ENCODE results near the gene ATP12A.

Gene ATP12A

GRCh38 chr13:24740014-24740890 lies 60.0 kb downstream of the ATP12A start:
- TF ChIP-seq, protein P1, sequence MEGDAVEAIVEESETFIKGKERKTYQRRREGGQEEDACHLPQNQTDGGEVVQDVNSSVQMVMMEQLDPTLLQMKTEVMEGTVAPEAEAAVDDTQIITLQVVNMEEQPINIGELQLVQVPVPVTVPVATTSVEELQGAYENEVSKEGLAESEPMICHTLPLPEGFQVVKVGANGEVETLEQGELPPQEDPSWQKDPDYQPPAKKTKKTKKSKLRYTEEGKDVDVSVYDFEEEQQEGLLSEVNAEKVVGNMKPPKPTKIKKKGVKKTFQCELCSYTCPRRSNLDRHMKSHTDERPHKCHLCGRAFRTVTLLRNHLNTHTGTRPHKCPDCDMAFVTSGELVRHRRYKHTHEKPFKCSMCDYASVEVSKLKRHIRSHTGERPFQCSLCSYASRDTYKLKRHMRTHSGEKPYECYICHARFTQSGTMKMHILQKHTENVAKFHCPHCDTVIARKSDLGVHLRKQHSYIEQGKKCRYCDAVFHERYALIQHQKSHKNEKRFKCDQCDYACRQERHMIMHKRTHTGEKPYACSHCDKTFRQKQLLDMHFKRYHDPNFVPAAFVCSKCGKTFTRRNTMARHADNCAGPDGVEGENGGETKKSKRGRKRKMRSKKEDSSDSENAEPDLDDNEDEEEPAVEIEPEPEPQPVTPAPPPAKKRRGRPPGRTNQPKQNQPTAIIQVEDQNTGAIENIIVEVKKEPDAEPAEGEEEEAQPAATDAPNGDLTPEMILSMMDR (IDR thresholded peaks at IDR 0.05; ENCODE audit: borderline replicate concordance, control extremely low read depth, extremely low read depth, insufficient read depth, missing control alignments), result no peak
- no peak for DNase-seq (ENCODE audit: low spot score)
- in situ Hi-C loops (cut with MboI; ENCODE audit: low sequenced_read_pairs, unreplicated experiment), result loop anchor here (25.0 kb wide), 1 partner anchor 247 kb away; no protein-coding TSS in a partner anchor

DNA sequence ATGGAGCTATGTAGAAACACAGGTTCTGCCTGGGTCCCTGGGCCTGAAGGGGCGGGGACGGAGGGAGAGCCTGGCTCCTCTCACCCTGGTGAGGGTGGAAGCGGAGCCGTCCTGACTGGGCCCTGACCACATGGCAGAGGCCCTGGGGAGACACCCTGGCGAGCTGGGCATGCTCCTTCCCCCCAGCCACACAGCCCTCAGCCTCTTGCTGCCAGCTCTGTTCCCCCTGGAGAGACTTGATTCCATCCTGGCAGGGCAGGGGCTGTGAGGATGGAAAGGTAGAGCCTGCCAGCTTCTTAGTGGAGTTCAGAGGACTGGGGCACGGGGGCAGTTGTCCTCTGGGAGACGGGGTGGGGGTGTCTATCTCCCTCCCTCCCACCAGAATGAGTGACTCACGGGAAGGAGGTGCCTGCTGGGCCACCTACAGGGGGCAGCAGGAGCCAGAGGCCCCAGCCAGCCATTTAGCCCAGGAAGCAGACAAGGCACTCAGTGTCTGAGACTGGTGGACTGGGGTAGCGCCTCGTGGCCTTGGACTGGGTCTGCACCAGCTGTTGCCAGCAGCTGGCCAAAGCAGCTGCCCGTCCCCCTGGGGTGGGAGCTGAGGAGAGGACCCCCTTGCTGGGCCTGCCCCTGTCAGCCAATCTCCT lies 60.9 kb downstream of the ATP12A start:
- TF ChIP-seq, protein P1 (IDR thresholded peaks at IDR 0.05; ENCODE audit: borderline replicate concordance, control extremely low read depth, extremely low read depth, insufficient read depth, missing control alignments), result no peak
- peak; percentile 71 for DNase-seq (ENCODE audit: low spot score)
- in situ Hi-C loops (cut with MboI; ENCODE audit: low sequenced_read_pairs, unreplicated experiment), result loop anchor here (25.0 kb wide), 1 partner anchor 246 kb away; no protein-coding TSS in a partner anchor

- in situ Hi-C loops (cut with MboI; ENCODE audit: low sequenced_read_pairs, unreplicated experiment), result loop anchor here (25.0 kb wide), 1 partner anchor 246 kb away; no protein-coding TSS in a partner anchor
- TF ChIP-seq, protein P1 (IDR thresholded peaks at IDR 0.05; ENCODE audit: borderline replicate concordance, control extremely low read depth, extremely low read depth, insufficient read depth, missing control alignments), result no peak
- no peak for DNase-seq (ENCODE audit: low spot score)
Observed at GRCh38 chr13:24741791-24742190, 61.6 kb downstream of the ATP12A start.

DNA sequence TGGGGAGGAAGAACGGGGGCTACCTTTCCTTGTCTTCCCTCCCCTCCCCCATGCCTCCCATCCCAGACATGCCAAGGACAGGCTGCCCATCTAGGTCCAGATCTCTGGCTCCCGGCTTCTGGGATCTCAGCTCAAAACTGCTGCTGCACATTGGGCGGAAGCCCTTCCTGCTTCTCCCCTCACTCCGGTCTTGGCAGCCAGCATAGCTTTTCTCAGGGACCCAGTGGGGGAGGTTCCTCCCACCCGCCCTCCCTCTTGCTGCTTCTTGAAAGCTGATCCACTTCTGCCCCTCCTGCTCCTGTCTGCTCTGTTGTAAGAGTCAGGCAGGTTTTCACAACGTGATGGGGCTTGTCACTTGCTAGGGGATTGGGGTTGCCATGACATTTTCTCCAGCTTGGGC lies 62.1 kb downstream of the ATP12A start:
- in situ Hi-C loops (cut with MboI; ENCODE audit: low sequenced_read_pairs, unreplicated experiment), result loop anchor here (25.0 kb wide), 1 partner anchor 245 kb away; no protein-coding TSS in a partner anchor
- TF ChIP-seq, protein P1 (IDR thresholded peaks at IDR 0.05; ENCODE audit: borderline replicate concordance, control extremely low read depth, extremely low read depth, insufficient read depth, missing control alignments), result no peak
- DNase-seq (ENCODE audit: low spot score), result no peak

DNA sequence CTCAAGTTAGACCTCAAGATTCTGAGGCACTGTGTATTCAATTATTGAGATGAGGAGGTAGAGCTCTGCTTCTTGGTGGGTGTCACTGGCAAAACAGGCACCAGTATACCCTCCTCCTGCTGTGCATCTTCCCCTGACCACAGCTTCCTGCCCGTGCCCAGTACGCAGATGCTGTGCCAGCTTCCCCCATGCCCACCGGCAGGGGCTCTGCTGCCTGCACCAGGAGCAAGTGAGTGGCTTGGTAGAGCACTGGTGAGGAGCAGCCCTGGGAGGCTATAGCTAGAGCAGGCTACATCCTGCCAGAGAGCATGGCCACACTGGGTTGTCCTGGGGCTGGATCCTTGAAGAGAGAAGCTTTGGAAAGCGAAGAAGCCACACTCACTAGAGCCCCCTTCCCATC lies 62.8 kb downstream of the ATP12A start:
- in situ Hi-C loops (cut with MboI; ENCODE audit: low sequenced_read_pairs, unreplicated experiment), result loop anchor here (25.0 kb wide), 1 partner anchor 244 kb away; no protein-coding TSS in a partner anchor
- DNase-seq (ENCODE audit: low spot score), result no peak
- TF ChIP-seq, protein P1 (IDR thresholded peaks at IDR 0.05; ENCODE audit: borderline replicate concordance, control extremely low read depth, extremely low read depth, insufficient read depth, missing control alignments), result no peak

GRCh38 chr13:24744247-24744646 lies 64.0 kb downstream of the ATP12A start:
- DNase-seq (ENCODE audit: low spot score), result no peak
- in situ Hi-C loops (cut with MboI; ENCODE audit: low sequenced_read_pairs, unreplicated experiment), result loop anchor here (25.0 kb wide), 1 partner anchor 243 kb away; no protein-coding TSS in a partner anchor
- TF ChIP-seq, protein P1 (IDR thresholded peaks at IDR 0.05; ENCODE audit: borderline replicate concordance, control extremely low read depth, extremely low read depth, insufficient read depth, missing control alignments), result no peak

Measured in GM13976 (cell line).